Right cardiac atrium (tissue), 5 donors: ENCODE measurements around the gene ZSWIM6. TPM values are rescaled to one million over a fixed set of nuclear protein-coding genes. Genes with fewer than 3 reads are reported as not detected.

Source experiments
- ATAC-seq, 2 donors: fragments of 200-7000 bp; cut with Tn5 transposase; one replicate each; pipeline versions ENCODE4 v1.8.0 to v1.9.1; 2020; ENCODE audit warnings: moderate library complexity in 2 of 2, mild to moderate bottlenecking in 1 of 2
- DNase-seq, 3 donors: peaks; one replicate each; pipeline ENCODE4 v3.0.0-alpha.2; 2020
- H3K27ac ChIP-seq: one replicate; pipeline ENCODE4 v1.5.1; 2013; ENCODE audit warnings: mild to moderate bottlenecking, low read length, control low read depth, moderate library complexity
- H3K27me3 ChIP-seq: one replicate; pipeline ENCODE4 v1.6.1; 2013; ENCODE audit not compliant: control insufficient read depth, insufficient read depth
- H3K4me1 ChIP-seq: one replicate; pipeline ENCODE4 v1.6.1; 2013; ENCODE audit warnings: low read length; ENCODE audit not compliant: control insufficient read depth, insufficient read depth
- H3K4me3 ChIP-seq: one replicate; pipeline ENCODE4 v1.5.1; 2013; ENCODE audit warnings: low read length, control low read depth
- H3K9me3 ChIP-seq: one replicate; pipeline ENCODE4 v1.6.1; 2013; ENCODE audit warnings: low read length; ENCODE audit not compliant: control insufficient read depth
- WGBS: extraction: QIAGEN DNeasy Blood & Tissue Kit; methylation state at CpG from one replicate; pipeline ENCODE4 v1.1.7; 2013; 5-methylcytosine and 5-hydroxymethylcytosine counted together
- intact Hi-C, 4 donors: fragments of 100-400 bp; cut with DNase I; formaldehyde crosslinking; loops; one replicate each; pipeline versions ENCODE4 v1.11.0 to v1.14.0; 2022 to 2023
- polyA plus RNA-seq: library from polyadenylated mRNA; stranded (reverse); fragments of 200-250 nt; gene quantifications from one replicate; pipeline ENCODE4 v1.2.3, GENCODE V29; 2013
- total RNA-seq, 4 donors: library from RNA; stranded (reverse); fragmentation: NEBNext Ultra II Directional; extraction: Animal tissue kit (Norgen Biotek cat#: 25700); gene quantifications; one replicate each; pipeline ENCODE4 v1.2.1, GENCODE V29; 2021
- donor health status: healthy with polysubstance abuse.
- donor health status: DM: no; HTN: yes; CAD: no.
- donor health status: DM: no; HTN: no; CAD: no.
- donor health status: DM: no; HTN: yes; CAD: no; lungs with severe emphysema.
- donor health status: DM: yes; HTN: yes; CAD: no.

ZSWIM6 gene
- total and polyA plus RNA-seq, 5 donors, result 2.5 to 7.9 (median 6.8) TPM

DNA sequence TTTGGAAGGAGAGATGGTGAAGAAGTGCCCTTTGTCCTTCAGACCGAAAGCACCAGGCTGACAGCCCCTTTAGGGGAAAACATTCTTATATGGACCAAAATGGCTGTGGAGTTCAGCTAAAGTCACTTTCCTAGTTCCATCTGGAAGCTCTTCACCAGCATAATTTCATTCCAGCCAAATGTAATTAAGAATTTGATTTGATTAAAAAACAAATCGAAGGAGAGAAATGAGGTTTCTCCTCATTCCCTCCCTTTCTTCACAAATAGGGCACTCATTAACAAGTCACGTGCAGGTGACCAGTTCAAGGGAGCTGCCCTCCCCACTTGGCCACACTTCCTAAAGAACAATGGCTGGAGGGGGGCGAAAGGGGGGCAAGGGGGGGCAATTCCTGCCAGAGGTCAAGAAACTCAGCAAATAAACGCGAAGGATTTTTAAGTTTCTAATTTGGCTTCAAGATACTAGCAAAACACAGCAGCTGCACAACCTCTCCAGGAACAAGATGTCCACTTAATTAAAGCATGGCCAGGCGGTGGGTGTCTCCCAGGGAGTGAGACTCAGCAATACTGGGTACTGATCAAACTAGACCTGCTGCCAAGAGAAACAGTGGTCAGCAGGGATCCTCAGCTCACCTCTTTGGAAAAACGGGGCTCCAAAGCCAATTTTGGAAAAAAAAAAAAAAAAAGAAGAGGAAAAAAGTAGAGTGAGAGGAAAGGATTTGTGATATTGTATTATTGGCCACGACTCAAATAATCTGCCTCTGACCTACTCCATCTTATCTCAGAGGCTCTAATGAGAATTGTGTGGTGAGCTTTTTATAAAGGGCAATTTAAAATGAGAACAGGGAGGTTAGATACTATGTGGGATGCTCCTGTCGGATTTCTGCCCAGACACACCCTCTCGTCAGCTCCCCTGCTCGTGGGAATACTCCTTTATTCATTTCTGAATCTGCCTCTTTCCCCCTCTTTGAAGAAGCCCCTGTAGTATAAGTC, 254.3 kb downstream of the ZSWIM6 start:
- Histone ChIP-seq H3K4me1 (peaks cover 5% of the 10 kb centered on the region), H3K27ac (no peak overlapping the region), H3K9me3 (no peaks in the 10 kb centered on the region), H3K4me3 (no peak overlapping the region), H3K27me3 (no peaks in the 10 kb centered on the region)
- intact Hi-C loops, result no loop called here
- peak in 1 of 3 donors; percentile 69 for DNase-seq
- WGBS, result 28% methylated on average over 12 of the region's 12 CpGs
- ATAC-seq, result peak; percentile 71 to 84

DNA sequence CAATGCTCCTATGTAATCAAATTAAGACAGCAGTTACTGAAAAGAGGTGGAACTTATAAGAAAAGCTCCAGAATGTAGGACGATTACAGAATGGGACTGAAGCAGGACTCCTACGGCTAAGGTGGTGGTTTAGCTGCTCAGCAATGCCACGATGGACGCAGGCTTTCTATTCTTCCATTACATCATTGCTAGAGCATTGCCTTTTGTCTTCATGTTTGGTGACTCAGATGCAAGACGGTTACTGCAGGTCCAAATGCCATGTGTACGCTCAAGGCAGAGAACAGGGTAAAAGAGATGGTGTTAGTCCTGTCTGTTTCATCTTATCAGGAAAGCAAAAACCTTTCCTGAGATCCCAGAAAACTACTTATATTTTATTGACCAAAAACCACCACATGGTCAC, 255.1 kb downstream of the ZSWIM6 start:
- H3K27ac ChIP-seq, result no peak overlapping the region
- ATAC-seq (no peak), DNase-seq (no peak)
- peaks cover 5% of the 10 kb centered on the region for H3K4me1 ChIP-seq
- intact Hi-C loops, result no loop called here
- 65% methylated on average over 6 of the region's 6 CpGs for WGBS
- H3K27me3 ChIP-seq, result no peaks in the 10 kb centered on the region
- no peak overlapping the region for H3K4me3 ChIP-seq
- no peaks in the 10 kb centered on the region for H3K9me3 ChIP-seq

DNA sequence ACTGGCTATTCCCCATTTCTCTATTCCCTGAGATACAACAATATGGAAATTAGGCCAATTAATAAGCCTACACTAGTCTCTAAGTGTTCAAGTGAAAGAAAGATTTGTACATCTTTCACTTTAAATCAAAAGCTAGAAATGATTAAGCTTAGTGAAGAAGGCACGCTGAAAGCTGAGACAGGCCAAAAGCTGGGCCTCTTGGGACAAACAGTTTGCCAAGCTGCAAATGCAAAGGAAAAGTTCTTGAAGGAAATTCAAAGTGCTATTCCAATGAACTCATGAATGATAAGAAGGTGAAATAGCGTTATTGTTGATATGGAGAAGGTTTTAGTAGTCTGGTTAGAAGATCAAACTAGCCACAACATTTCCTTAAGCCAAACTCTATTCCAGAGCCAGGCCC, 256.2 kb downstream of the ZSWIM6 start:
- Histone ChIP-seq H3K27ac (no peak overlapping the region), H3K4me3 (no peak overlapping the region), H3K27me3 (no peaks in the 10 kb centered on the region), H3K9me3 (no peaks in the 10 kb centered on the region), H3K4me1 (peaks cover 2% of the 10 kb centered on the region)
- 38% methylated on average over 2 of the region's 2 CpGs for WGBS
- peak in 1 of 3 donors; percentile 74 for DNase-seq
- ATAC-seq, result no peak
- intact Hi-C loops, result no loop called here

DNA sequence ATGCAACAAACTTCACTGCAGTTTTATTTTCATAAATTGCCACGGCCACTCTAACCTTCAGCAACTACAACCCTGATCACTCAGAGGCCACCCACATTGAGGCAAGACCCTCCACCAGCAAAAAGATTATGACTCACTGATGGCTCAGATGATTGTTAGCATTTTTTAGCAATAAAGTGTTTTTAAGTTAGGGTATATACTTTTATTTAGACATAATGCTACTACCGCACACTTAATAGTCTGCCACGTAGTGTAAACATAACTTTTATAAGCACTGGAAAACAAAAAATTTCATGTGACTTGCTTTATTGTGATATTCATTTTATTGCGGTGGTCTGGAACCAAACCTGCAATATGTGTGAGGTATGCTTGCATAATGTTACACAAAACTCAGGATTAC, 257.9 kb downstream of the ZSWIM6 start:
- peaks cover 2% of the 10 kb centered on the region for H3K4me1 ChIP-seq
- WGBS, result 94% methylated on average over 4 of the region's 4 CpGs
- DNase-seq, result no peak
- H3K4me3 ChIP-seq, result no peak overlapping the region
- no peaks in the 10 kb centered on the region for H3K9me3 ChIP-seq
- no peaks in the 10 kb centered on the region for H3K27me3 ChIP-seq
- no peak overlapping the region for H3K27ac ChIP-seq
- no peak for ATAC-seq
- intact Hi-C loops, result no loop called here

DNA sequence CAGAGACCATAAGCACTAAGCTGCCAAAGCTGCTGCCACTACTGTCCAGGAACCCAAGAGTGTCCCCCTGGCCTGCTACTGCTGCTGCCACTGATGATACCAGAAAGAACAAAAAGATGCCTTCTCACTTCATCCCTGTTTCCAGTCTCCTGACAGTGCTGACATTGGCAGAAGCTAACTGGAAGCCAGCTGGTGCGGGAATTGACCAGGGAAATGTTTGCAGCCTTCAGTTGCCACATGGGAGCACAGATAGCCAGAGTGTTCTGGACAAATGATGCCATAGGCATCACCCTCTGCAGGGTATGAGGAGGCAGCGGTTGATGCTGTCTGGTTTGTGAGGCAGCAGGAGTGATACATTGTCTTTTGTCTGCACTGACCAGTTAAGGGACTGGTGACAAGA, 258.4 kb downstream of the ZSWIM6 start:
- Histone ChIP-seq H3K27me3 (no peaks in the 10 kb centered on the region), H3K9me3 (no peaks in the 10 kb centered on the region), H3K4me3 (no peak overlapping the region), H3K4me1 (peaks cover 2% of the 10 kb centered on the region), H3K27ac (no peak overlapping the region)
- ATAC-seq (no peak), DNase-seq (no peak)
- intact Hi-C loops, result no loop called here
- 89% methylated on average over 2 of the region's 2 CpGs for WGBS

DNA sequence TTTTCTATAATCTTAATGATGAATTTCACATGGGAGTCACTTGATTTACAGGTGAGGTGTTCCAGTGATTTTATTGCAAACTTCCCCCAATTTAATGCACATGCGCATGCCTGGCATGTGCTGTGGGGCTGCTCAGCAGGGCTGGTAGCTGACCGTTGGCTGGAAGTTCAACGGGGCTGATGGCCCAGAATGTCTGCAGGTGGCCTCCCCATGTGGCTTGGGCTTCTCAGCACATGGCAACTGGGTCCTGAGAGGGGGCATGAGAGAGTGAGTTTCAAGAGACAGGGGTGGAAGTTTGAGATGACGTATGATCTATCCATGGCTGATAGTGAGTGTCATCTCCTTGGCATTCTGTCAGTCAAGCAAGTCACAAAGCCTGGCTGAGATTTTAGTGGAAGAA, 259.8 kb downstream of the ZSWIM6 start:
- H3K27ac ChIP-seq, result no peak overlapping the region
- ATAC-seq (no peak), DNase-seq (no peak)
- H3K4me1 ChIP-seq, result peaks cover 2% of the 10 kb centered on the region
- no peaks in the 10 kb centered on the region for H3K27me3 ChIP-seq
- no peaks in the 10 kb centered on the region for H3K9me3 ChIP-seq
- intact Hi-C loops, result no loop called here
- 95% methylated on average over 4 of the region's 4 CpGs for WGBS
- no peak overlapping the region for H3K4me3 ChIP-seq

DNA sequence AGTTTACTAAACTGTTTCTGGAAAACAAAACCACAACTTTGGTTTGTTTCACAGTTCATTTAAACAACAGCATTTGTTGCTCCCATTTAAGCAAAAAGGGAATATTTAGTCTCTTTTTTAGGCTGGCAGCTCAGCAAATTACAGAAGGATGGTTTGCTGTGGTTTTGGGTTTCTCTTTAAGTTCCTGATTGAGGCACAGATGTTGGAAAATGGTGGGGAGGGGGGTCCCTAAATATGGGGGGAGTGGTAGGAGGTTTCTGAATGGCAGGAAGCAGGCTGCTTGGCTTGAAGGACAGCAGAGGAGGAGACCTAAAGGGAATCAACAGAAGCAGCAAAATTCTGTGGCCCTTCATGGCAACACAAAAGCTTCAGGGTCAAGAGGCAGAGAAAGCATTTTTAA, 263.4 kb downstream of the ZSWIM6 start:
- DNase-seq (no peak), ATAC-seq (no peak)
- intact Hi-C loops, result no loop called here
- no peak overlapping the region for H3K4me3 ChIP-seq
- no peak overlapping the region for H3K27ac ChIP-seq
- no peaks in the 10 kb centered on the region for H3K9me3 ChIP-seq
- H3K4me1 ChIP-seq, result no peaks in the 10 kb centered on the region
- H3K27me3 ChIP-seq, result no peaks in the 10 kb centered on the region

Other genes starting within 250 kb of the ZSWIM6 start
- 10 to 100 TPM; 21.0 to 30.3 (median 27.3) TPM for gene SMIM15, start 169.8 kb upstream of the ZSWIM6 start, total RNA-seq
- gene SMIM15, start 169.8 kb upstream of the ZSWIM6 start, polyA plus RNA-seq, result 14.2 TPM